Fibroblast of peridontal ligament (primary cell): ENCODE results near the gene C7orf57.
"Not testable (repeated sequence)": the region's sequence is repeated elsewhere in the genome, so short reads cannot be mapped to it uniquely, and the experiment has no call there.

Source experiments
- DNase-seq: peaks from one replicate; pipeline ENCODE4 v3.0.0-alpha.2; 2010; ENCODE audit errors: extremely low read depth

Gene C7orf57

DNA sequence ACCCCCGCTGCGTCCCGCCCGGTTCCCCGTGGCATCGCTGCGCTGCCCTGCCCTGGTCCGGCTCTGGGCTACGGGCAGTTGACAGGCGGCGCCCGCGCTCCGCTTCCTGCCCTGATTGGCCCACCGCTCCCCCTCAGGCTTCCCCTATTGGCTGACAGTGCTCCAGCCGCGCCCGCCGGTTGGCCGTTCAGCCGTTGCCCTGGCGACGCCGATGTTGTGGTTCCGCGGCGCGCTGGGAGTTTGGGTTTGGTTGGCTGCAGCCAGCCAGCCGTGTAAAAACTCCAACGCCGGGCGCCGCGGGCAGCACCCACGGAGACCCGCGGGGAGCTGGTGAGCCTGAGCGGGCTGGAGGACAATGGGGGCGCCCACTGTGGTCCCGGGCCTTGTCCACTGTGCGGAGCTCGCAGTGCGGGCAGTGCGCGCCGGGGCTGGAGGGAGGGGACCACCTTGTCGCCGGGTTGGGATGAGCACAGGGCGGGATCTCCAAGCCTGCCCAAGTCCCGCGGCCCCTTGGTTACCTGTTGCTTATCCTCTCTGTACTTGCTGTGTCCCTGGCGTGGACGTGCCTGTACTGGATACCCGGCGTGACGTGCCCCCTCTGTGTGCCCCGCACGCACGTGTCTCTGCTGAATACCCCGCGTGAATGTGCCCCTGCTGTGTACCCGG, at the start of gene C7orf57:
TSS of gene C7orf57 (plus strand) at position 243 of the 666 bp plus-strand sequence. CDS start 766 bp downstream, outside the sequence.
- DNase-seq = peak; percentile 67

- no peak for DNase-seq
These were observed 46.6 kb upstream of the C7orf57 start for GRCh38 chr7:47988496-47989386.

- DNase-seq = not testable (repeated sequence)
These were observed 45.5 kb upstream of the C7orf57 start for GRCh38 chr7:47989607-47990400.

DNA sequence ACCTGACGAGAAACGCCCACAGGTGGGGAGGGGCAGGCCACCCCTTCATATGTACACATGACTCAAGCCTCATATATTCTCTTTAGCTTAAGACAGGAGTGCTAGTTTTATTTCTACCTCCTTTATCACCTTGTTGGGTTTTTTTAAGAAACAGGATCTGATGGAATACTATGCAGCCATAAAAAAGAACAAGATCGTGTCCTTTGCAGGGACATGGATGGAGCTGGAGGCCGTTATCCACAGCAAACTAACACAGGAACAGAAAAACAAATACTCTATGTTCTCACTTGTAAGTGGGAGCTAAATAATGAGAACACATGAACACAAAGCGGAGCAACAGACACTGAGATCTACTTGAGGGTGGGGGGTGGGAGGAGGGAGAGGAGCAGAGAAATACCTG, 44.8 kb upstream of the C7orf57 start:
- no peak for DNase-seq

GRCh38 chr7:47991270-47991669, 44.1 kb upstream of the C7orf57 start:
- DNase-seq = no peak

- peak; percentile 68 for DNase-seq
These were observed 43.5 kb upstream of the C7orf57 start for GRCh38 chr7:47991741-47992311.

DNA sequence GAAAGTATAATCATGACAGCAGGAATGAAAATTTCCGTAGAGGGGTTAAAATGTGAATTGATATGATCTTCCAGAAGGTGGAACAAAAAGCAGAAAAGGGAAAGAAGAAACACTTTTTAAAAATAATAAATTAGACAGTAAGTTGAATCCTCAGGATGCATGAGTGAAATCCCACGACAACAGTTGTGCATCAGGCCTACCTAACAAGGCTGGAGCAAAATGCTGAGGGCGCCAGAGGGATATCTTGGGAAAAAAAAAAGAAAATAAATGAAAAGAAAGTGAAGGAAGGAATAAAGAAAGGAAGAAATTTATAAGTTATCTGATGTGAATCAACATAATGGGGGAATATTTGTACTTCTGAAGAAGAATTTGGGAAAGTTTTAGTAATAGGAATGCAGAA, 42.9 kb upstream of the C7orf57 start:
- no peak for DNase-seq

DNA sequence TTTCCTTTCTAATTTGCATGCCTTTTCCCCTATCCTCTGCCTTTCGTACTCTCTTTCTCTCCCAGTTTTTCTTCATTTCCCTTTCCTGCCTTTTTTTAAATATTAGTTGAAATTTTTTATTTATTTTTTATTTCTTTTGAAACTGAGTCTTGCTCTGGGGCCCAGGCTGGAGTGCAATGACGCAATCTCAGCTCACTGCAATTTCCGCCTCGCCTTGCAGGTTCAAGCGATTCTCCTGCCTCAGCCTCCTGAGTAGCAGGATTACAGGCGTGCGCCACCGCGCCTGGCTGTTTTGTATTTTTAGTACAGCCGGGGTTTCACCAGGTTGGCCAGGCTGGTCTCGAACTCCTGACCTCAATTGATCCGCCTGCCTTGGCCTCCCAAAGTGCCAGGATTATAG, 35.9 kb upstream of the C7orf57 start:
- DNase-seq = no peak

DNA sequence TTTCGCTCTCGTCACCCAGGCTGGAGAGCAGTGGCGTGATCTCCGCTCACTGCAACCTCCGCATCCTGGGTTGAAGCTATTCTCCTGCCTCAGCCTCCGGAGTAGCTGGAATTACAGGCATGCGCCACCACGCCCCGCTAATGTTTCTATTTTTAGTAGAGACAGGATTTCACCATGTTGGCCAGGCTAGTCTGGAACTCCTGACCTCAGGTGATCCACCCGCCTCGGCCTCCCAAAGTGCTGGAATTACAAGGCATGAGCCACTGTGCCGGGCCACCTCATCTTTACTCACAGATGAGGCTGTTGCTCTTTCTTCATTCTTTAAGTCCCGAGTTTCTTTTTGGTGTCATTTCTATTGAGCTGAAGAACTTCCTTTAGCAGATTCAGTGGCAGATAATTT, 35.2 kb upstream of the C7orf57 start:
- not testable (repeated sequence) for DNase-seq

DNA sequence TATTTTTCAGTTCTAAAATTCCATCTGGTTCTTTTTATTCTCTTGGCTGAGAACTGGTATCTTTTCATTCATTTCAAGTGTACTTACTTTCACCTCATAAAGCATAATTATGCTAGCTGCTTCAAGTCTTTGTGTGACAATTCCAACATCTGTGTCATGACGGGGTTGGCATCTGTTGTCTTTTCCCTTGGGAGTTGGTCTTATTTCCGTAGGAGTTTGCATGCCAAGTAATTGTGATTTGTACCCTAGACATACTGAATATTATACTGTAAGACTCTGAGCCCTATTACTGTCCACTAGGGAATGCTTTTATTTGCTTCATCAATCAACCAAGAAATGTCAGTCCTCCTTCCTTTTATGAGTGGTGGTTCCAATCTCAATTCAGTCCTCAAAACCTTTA, 31.3 kb upstream of the C7orf57 start:
- DNase-seq = no peak

DNA sequence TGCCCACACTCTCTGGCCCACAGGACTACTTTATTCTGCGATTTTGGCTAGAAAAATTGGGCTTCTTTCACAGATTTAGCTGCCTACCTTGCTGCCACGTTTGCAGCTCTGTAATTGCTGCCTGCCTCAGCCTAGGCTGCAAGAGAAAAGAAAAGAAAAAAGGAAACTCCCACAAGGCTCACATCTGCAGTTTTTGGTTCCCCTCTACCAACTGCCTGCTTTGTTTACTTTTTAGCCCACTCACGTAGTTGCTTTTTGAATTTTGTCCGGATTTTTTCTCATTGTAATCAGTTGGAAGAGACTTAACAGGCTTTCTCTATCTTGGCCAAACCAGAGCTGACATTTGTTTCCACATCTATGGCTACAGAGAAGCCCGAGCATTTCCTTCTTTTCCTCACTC, 30.7 kb upstream of the C7orf57 start:
- no peak for DNase-seq

GRCh38 chr7:48006866-48007265, 28.5 kb upstream of the C7orf57 start:
- DNase-seq = no peak

GRCh38 chr7:48009257-48009656, 26.1 kb upstream of the C7orf57 start:
- DNase-seq = no peak

- DNase-seq = no peak
These were observed 25.4 kb upstream of the C7orf57 start for GRCh38 chr7:48009954-48010353.

GRCh38 chr7:48011323-48011722, 24.0 kb upstream of the C7orf57 start:
- no peak for DNase-seq

DNA sequence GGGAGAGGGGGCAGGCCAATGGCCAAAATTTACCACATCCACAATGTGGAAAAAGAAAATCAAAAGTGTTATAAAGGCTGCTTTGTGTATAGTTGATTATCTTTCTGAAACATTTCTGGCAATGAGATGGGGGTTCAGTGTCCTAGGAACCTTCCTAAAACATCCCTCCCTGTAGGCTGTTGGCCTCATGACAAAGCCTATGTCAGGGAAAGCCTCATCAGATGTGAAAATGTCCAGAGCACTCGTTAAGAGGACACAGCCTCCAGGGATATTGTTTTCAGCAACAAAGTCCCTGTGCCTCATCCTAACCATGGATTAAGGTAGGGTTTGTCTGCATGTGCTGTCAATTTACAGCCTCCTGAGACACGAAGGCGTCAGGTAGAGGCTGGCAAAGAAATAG, 23.4 kb upstream of the C7orf57 start:
- DNase-seq = no peak

GRCh38 chr7:48016641-48017040, 18.7 kb upstream of the C7orf57 start:
- DNase-seq = no peak

- no peak for DNase-seq
These were observed 17.7 kb upstream of the C7orf57 start for GRCh38 chr7:48017674-48018073.

- DNase-seq = no peak
These were observed 9.7 kb upstream of the C7orf57 start for GRCh38 chr7:48025624-48026023.

GRCh38 chr7:48028938-48029337, 6.4 kb upstream of the C7orf57 start, which contains the start of gene SUN3:
SUN3 (minus strand) TSS chr7:48029107; CDS start chr7:48028938, 169 bp downstream.
- no peak for DNase-seq

DNA sequence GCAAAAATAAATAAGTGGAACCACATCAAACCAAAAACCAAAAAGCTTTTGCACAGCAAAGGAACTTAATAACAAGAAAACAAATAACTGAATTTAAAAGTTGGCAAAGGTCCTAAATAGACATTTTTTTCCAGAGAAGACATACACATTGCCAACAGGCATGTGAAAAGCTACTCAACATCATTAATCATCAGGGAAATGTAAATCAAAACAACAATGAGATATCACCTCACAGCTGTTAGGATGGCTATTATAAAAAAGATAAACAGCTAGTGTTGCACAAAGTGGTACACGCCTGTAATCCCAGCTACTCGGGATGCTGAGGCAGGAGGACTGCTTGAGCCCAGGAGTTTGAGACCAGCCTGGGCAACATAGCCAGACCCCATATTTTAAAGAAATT, 4.2 kb upstream of the C7orf57 start:
- DNase-seq = no peak

DNA sequence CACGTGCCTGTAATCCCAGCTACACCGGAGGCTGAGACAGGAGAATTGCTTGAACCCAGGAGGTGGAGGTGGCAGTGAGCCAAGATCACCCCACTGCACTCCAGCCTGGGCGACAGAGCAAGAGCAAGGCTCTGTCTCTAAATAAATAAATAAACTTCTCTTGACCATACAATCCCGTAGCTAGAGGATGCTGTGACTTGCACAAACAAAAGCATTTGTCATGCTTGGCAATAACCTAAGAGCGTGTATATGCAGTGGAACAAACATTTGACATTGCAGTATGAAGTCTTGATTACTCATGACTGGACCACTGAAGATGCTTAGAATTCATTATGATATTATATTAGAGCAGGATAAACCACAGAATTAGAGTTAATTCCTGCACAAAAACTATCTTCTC, 1.4 kb upstream of the C7orf57 start:
- no peak for DNase-seq
